Colon (tissue), 2 donors: Measurements from ENCODE around the gene PHYKPL.
"Not testable (repeated sequence)": the region's sequence is repeated elsewhere in the genome, so short reads cannot be mapped to it uniquely, and the experiment has no call there.

Experiments
- FAIRE-seq: peaks from 2 replicates; lab custom pipeline; 2012; peaks lifted over from hg19 to GRCh38; lab: Jason Lieb, UNC
- donor health status: control.
- donor health status: control.

PHYKPL gene

GRCh38 chr5:178207183-178207916, 25.3 kb downstream of the PHYKPL start:
- FAIRE-seq: no peak

GRCh38 chr5:178206166-178207101, 26.2 kb downstream of the PHYKPL start:
- no peak for FAIRE-seq

GRCh38 chr5:178205749-178206047, 26.9 kb downstream of the PHYKPL start:
- no peak for FAIRE-seq

- FAIRE-seq: no peak
Measured at GRCh38 chr5:178204935-178205748, 27.5 kb downstream of the PHYKPL start.

- no peak for FAIRE-seq
Measured at GRCh38 chr5:178204182-178204934, 28.2 kb downstream of the PHYKPL start, which contains the start of gene HNRNPAB. Gene HNRNPAB, plus strand, starts transcription at chr5:178204533. Its CDS starts 305 bp downstream, at chr5:178204838.

GRCh38 chr5:178203670-178204181, 28.9 kb downstream of the PHYKPL start:
- FAIRE-seq: no peak

- FAIRE-seq: no peak
Measured at GRCh38 chr5:178202541-178202940, 30.1 kb downstream of the PHYKPL start.

- FAIRE-seq: no peak
Measured at GRCh38 chr5:178201927-178202235, 30.7 kb downstream of the PHYKPL start.

- FAIRE-seq: no peak
Measured at GRCh38 chr5:178201221-178201926, 31.2 kb downstream of the PHYKPL start.

- no peak for FAIRE-seq
Measured at GRCh38 chr5:178199581-178200434, 32.8 kb downstream of the PHYKPL start.

- no peak for FAIRE-seq
Measured at GRCh38 chr5:178198706-178199105, 33.9 kb downstream of the PHYKPL start.

GRCh38 chr5:178198151-178198550, 34.5 kb downstream of the PHYKPL start:
- not testable (repeated sequence) for FAIRE-seq

- no peak for FAIRE-seq
Measured at GRCh38 chr5:178196986-178197385, 35.6 kb downstream of the PHYKPL start.

GRCh38 chr5:178196281-178196812, 36.3 kb downstream of the PHYKPL start:
- no peak for FAIRE-seq

GRCh38 chr5:178194026-178194425, 38.6 kb downstream of the PHYKPL start:
- FAIRE-seq: no peak

- FAIRE-seq: no peak
Measured at GRCh38 chr5:178193251-178193809, 39.3 kb downstream of the PHYKPL start.

- no peak for FAIRE-seq
Measured at GRCh38 chr5:178192787-178193186, 39.8 kb downstream of the PHYKPL start.

- no peak for FAIRE-seq
Measured at GRCh38 chr5:178192244-178192643, 40.4 kb downstream of the PHYKPL start.

GRCh38 chr5:178191661-178192060, 40.9 kb downstream of the PHYKPL start:
- FAIRE-seq: no peak
